Endothelial cell of umbilical vein (primary cell): ENCODE data around the gene C2orf68. TPM values are rescaled to one million over a fixed set of nuclear protein-coding genes. Genes with fewer than 3 reads are reported as not detected.

ENCODE experiments used
- BruUV-seq: library from RNA; stranded (reverse); fragments of 400-500 nt; replicated peaks from 2 replicates; lab custom pipeline; 2021; lab: Mats Ljungman, UMichigan
- CTCF ChIA-PET: fragments of 300-600, 350-600 bp; sonication (Branson Sonifier 250); formaldehyde crosslinking; loops from one replicate; lab custom pipeline; 2021; ENCODE audit warnings: antibody characterized with exemption, inconsistent platforms; lab: Charles Lee
- POLR2A ChIA-PET: fragments of 300-600, 350-600 bp; sonication (Branson Sonifier 250); formaldehyde crosslinking; loops from one replicate; lab custom pipeline; 2021; ENCODE audit warnings: antibody characterized with exemption, inconsistent platforms; lab: Charles Lee
- DNase-seq: peaks from one replicate; pipeline ENCODE4 v3.0.0-alpha.2; 2011; ENCODE audit warnings: low read depth, low spot score
- FAIRE-seq: peaks from 2 replicates; lab custom pipeline; 2011; peaks lifted over from hg19 to GRCh38; lab: Jason Lieb, UNC
- H2AFZ ChIP-seq: 2 replicates; pipeline ENCODE4 v1.6.0; 2012; ENCODE audit warnings: low read depth, low read length, control low read depth, inconsistent platforms
- H3K27ac ChIP-seq: 2 replicates; pipeline ENCODE4 v1.5.1; 2011; ENCODE audit warnings: low read depth, mild to moderate bottlenecking, control low read depth, low read length, moderate library complexity; ENCODE audit not compliant: insufficient read depth
- H3K27me3 ChIP-seq, 2 experiments: 2 replicates each; pipeline versions ENCODE4 v1.6.0 to v1.6.1; 2011; ENCODE audit warnings: low read length in 2 of 2, mixed read lengths in 1 of 2; ENCODE audit not compliant: control insufficient read depth in 2 of 2, insufficient read depth in 2 of 2
- H3K36me3 ChIP-seq, 2 experiments: 2 replicates in 1 of 2; 3 replicates in 1 of 2; pipeline ENCODE4 v1.5.1; 2011; ENCODE audit warnings: low read length in 2 of 2, mild to moderate bottlenecking in 1 of 2, moderate library complexity in 1 of 2; ENCODE audit not compliant: control insufficient read depth in 2 of 2, insufficient read depth in 2 of 2; ENCODE audit errors: extremely low read depth in 1 of 2
- H3K4me1 ChIP-seq: 3 replicates; pipeline ENCODE4 v1.5.1; 2011; ENCODE audit warnings: mild to moderate bottlenecking, low read length; ENCODE audit not compliant: control insufficient read depth, insufficient read depth; ENCODE audit errors: extremely low read depth
- H3K4me2 ChIP-seq: 2 replicates; pipeline ENCODE4 v1.6.1; 2011; ENCODE audit warnings: low read length, control low read depth, mixed read lengths; ENCODE audit not compliant: insufficient read depth
- H3K4me3 ChIP-seq, 3 experiments: fragments of 200-600 bp in 1 of 3; sonication (generic), shearing (Covaris generic) in 1 of 3; replicated peaks in 1 of 3; 2 replicates each; pipeline ENCODE4 v1.5.1; 2011 to 2016; ENCODE audit warnings: control low read depth in 3 of 3, low read length in 3 of 3, mild to moderate bottlenecking in 2 of 3, inconsistent platforms in 1 of 3, low read depth in 1 of 3, moderate library complexity in 1 of 3; ENCODE audit not compliant: insufficient read depth in 1 of 3
- H3K79me2 ChIP-seq: 2 replicates; pipeline ENCODE4 v1.6.0; 2012; ENCODE audit warnings: low read length, inconsistent platforms; ENCODE audit not compliant: control insufficient read depth, insufficient read depth
- H3K9ac ChIP-seq: replicated peaks from 2 replicates; pipeline ENCODE3; 2011; ENCODE audit warnings: low read length, control low read depth; ENCODE audit not compliant: insufficient read depth; ENCODE audit errors: extremely low read depth
- H3K9me1 ChIP-seq: replicated peaks from 3 replicates; pipeline ENCODE4 v1.6.0; 2011; ENCODE audit warnings: mild to moderate bottlenecking, low read length; ENCODE audit not compliant: control insufficient read depth, insufficient read depth; ENCODE audit errors: extremely low read depth
- H3K9me3 ChIP-seq: replicated peaks from 2 replicates; pipeline ENCODE4 v1.5.1; 2012; ENCODE audit warnings: low read length, inconsistent platforms; ENCODE audit not compliant: control insufficient read depth, insufficient read depth
- H4K20me1 ChIP-seq: replicated peaks from 2 replicates; pipeline ENCODE3; 2011; ENCODE audit warnings: mild to moderate bottlenecking, low read length; ENCODE audit not compliant: control insufficient read depth, insufficient read depth; ENCODE audit errors: extremely low read depth
- CTCF ChIP-seq, 2 donors: IDR thresholded peaks; 1 replicate in 1 of 2; 2 replicates in 1 of 2; pipeline ENCODE4 v1.5.1; 2011; ENCODE audit warnings: low read length in 2 of 2, mild to moderate bottlenecking in 2 of 2, moderate library complexity in 2 of 2, control low read depth in 1 of 2, inconsistent platforms in 1 of 2, low read depth in 1 of 2; ENCODE audit not compliant: insufficient read depth in 1 of 2; ENCODE audit errors: extremely low read depth in 1 of 2
- EZH2 ChIP-seq: IDR thresholded peaks from 2 replicates; pipeline ENCODE4 v1.6.1; 2012; ENCODE audit warnings: borderline replicate concordance, low read depth, mild to moderate bottlenecking, moderate library complexity, low read length, inconsistent platforms; ENCODE audit not compliant: severe bottlenecking
- FOS ChIP-seq: IDR thresholded peaks from 2 replicates; pipeline ENCODE4 v1.6.1; 2011; ENCODE audit warnings: mild to moderate bottlenecking, low read length, moderate library complexity, borderline replicate concordance; ENCODE audit not compliant: insufficient read depth
- GATA2 ChIP-seq: IDR thresholded peaks from 2 replicates; pipeline ENCODE4 v1.7.0; 2011; ENCODE audit warnings: low read depth, mild to moderate bottlenecking, moderate library complexity, mixed read lengths, low read length; ENCODE audit not compliant: insufficient read length, insufficient read depth
- JUN ChIP-seq: IDR thresholded peaks from 2 replicates; pipeline ENCODE4 v1.6.1; 2011; ENCODE audit warnings: borderline replicate concordance, low read depth; ENCODE audit not compliant: insufficient read length, insufficient read depth
- MAX ChIP-seq: IDR thresholded peaks from 2 replicates; pipeline ENCODE4 v1.6.1; 2011; ENCODE audit not compliant: insufficient read depth, insufficient read length
- MYC ChIP-seq: IDR thresholded peaks from one replicate; pipeline ENCODE4 v1.6.1; 2011; ENCODE audit warnings: mild to moderate bottlenecking, low read depth, low read length
- POLR2A ChIP-seq: IDR thresholded peaks from 2 replicates; pipeline ENCODE4 v1.6.1; 2012; ENCODE audit warnings: low read depth, mild to moderate bottlenecking, control low read depth, low read length
- POLR2AphosphoS5 ChIP-seq: IDR thresholded peaks from 2 replicates; pipeline ENCODE4 v1.6.1; 2012; ENCODE audit warnings: low read depth, mild to moderate bottlenecking, control low read depth, low read length, moderate library complexity; ENCODE audit not compliant: insufficient read depth
- dilution Hi-C: fragments of 300-500 bp; cut with MboI; formaldehyde crosslinking; loops from one replicate; pipeline ENCODE4 v1.15.0; 2019; ENCODE audit warnings: low sequenced_read_pairs; ENCODE audit not compliant: extremely low pct_ligation_motif_present
- intact Hi-C: fragments of 100-400 bp; cut with micrococcal nuclease; formaldehyde crosslinking; loops from one replicate; pipeline ENCODE4 v1.10.0; 2022
- polyA plus RNA-seq, 4 experiments: library from polyadenylated mRNA; depleted of rRNA in 3 of 4; stranded (reverse) in 3 of 4; unstranded in 1 of 4; fragments of >200 nt; gene quantifications; 2 replicates each; pipeline versions ENCODE4 v1.2.1 to v1.2.3, GENCODE V29; 2011 to 2012; ENCODE audit warnings: missing spikeins in 1 of 4
- total RNA-seq: library from RNA; stranded (reverse); gene quantifications from 2 replicates; pipeline ENCODE4 v1.2.3, GENCODE V29; 2021

Gene C2orf68
- total and polyA plus RNA-seq, 2 donors (not counting 3 experiments of a cell fraction or from before 2014, with no cell fraction given), result 17.4 to 27.4 TPM

GRCh38 chr2:85575739-85576138, 36.1 kb downstream of the C2orf68 start:
- no peaks in the 10 kb centered on the region for H3K9me1 ChIP-seq
- intact Hi-C loops (no loop called here), dilution Hi-C loops (no loop called here)
- H3K36me3 ChIP-seq, result no peaks in the 10 kb centered on the region
- no peak overlapping the region for H3K27ac ChIP-seq
- ChIA-PET POLR2A (interaction anchor here (0.6 to 1.2 kb wide), 3 partner anchors 12 to 107 kb away, joined by 4 to 5 read pairs (median 4); no protein-coding TSS in a partner anchor), CTCF (interaction anchor here (1.2 to 1.5 kb wide), 2 partner anchors 15 to 24 kb away, joined by 3 read pairs; no protein-coding TSS in a partner anchor)
- H3K9ac ChIP-seq, result no peak overlapping the region
- DNase-seq (no peak), FAIRE-seq (no peak)
- no peaks in the 10 kb centered on the region for H3K9me3 ChIP-seq
- H3K27me3 ChIP-seq, result peaks cover 0 to 8% of the 10 kb centered on the region in 2 experiments
- H3K4me3 ChIP-seq, result no peak overlapping the region
- peaks cover 22% of the 10 kb centered on the region for H3K4me1 ChIP-seq
- TF ChIP-seq POLR2A (no peak), MYC (no peak), EZH2 (no peak), GATA2 (no peak), FOS (no peak), JUN (no peak), CTCF (IDR thresholded peaks at IDR 0.05; ENCODE audit: extremely low read depth in 1 of 2, insufficient read depth in 1 of 2, low read depth in 1 of 2, low read length in 2 of 2) (no peak), MAX (no peak), POLR2AphosphoS5 (no peak)
- no peaks in the 10 kb centered on the region for H4K20me1 ChIP-seq
- H3K4me2 ChIP-seq, result no peak overlapping the region
- H2AFZ ChIP-seq, result no peak overlapping the region
- no TSS peak for BruUV-seq
- no peaks in the 10 kb centered on the region for H3K79me2 ChIP-seq
